Stimulated activated CD8-positive, alpha-beta memory T cell treated with anti-CD3 and anti-CD28 coated beads, Interleukin-12 subunit alpha, Interleukin-12 subunit beta, amount 100 ng/mL, for 1 hour (primary cell): Measurements from ENCODE around the gene MAMLD1.

Experiments used
- DNase-seq: peaks from one replicate; pipeline ENCODE4 v3.0.0-alpha.2; 2020; ENCODE audit warnings: low read depth

Gene MAMLD1

DNA sequence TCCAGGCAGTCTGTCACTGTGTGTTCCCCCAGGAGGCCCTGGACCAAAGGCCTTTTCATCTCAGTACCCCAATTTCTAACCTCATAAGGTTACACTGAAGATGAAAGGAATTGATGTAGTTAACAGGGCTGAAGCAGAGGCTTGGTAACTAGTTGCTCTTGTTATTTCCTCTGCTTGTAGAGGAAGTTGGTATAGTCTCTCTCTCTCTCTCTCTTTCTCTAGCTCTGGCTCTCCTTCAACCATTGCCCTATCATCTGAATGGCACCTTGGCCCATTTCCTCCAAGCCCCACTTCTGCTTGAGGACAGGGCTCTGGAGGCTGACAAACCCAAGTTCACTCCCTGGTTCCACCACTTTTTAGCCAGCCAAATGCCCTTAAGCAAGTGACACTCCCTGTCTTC lies 96.1 kb downstream of the MAMLD1 start:
- no peak for DNase-seq

DNA sequence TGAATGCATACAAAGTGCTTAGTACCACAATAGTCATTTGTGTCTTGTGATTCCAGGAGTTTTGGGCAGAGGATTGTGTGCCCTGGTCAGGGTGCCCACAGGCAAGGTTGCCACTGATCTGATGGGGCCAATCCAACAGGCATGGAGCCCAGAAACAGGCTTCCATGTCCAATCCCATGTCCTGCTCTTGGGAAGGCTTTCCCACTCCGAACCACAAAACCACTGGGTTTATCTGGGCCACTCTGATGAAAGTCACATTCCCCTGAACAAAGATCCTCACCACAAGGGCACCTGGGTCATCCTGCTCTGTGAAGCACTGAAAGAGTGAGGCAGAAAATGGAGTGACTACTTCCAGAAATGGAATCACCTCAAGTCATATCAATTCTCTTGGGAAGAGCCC lies 96.9 kb downstream of the MAMLD1 start:
- no peak for DNase-seq

DNA sequence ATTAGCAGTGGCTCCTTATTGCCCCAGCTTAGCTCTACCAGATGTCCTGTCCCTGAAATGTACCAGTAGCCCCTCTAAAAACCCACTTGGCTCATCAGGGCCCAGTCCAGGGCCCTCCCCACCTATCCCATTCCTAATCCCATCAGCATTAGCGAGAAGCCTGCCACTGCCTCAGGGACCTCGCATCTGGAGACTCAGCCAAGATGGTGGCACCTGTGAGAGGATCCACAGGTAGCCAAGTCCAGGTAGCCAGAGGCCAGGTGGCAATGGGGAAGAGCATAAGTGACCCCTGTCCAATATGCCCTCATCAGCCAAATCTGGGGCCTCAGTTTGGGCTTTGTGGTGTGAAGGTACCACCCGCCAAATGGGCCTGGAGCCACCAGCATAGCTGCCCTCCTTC lies 97.7 kb downstream of the MAMLD1 start:
- no peak for DNase-seq

DNA sequence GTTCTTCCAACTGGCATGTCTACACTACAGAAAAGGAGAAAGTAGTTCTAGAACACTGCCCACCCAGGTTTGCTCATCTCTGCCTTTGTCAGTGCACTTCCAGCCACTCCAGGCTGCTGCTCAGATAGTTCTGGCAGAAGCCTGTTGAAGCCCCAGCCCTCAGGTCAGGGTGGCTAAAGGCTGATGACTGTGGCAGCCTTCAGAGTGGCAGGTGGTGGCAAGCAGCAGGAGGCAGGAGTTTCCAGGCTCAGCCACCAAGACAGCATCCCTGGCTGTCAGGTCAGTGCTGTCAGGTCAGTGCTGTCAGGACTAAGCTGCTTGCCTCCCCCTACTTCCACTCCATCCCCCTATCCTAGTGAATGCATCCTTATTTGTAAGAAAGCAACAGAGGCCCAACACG lies 100.4 kb downstream of the MAMLD1 start:
- DNase-seq, result no peak

DNA sequence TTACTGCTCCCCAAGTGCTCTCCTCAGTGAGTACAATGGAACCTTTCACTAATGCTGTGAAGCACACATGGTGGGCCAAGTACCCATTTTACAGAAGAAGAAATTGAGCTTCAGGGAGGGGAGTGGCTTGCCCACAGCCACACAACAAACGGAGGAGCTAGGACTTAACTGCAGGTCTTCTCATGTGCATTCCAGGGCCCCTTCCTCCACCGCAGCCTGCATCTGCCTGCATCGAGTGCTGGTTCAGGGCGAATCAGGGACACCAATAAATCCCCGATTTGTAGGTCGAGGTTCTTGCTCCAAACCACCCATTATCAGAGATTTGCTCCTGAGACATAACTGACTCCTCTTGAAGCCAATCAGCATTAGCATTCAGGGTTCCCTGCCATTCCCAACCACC lies 100.9 kb downstream of the MAMLD1 start:
- DNase-seq, result no peak

DNA sequence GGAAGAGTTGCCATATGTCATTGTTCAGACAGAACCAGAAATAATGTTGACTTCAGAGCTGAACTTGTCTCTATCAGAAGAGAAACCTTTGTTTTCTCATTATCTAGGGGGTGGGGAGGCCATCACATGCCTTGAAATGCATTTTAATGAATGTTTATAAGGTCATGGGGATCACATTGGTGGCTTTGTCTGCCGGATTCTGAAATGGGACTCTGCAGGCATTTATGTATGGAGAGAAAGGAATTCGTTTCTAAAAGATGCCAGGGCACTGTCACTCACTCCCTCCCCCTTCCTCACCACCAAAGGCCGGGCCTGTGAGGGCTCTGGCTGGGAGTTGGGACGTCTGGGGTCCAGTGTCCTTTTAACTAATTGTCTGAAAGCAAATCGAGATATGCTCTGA lies 102.2 kb downstream of the MAMLD1 start:
- DNase-seq, result no peak

DNA sequence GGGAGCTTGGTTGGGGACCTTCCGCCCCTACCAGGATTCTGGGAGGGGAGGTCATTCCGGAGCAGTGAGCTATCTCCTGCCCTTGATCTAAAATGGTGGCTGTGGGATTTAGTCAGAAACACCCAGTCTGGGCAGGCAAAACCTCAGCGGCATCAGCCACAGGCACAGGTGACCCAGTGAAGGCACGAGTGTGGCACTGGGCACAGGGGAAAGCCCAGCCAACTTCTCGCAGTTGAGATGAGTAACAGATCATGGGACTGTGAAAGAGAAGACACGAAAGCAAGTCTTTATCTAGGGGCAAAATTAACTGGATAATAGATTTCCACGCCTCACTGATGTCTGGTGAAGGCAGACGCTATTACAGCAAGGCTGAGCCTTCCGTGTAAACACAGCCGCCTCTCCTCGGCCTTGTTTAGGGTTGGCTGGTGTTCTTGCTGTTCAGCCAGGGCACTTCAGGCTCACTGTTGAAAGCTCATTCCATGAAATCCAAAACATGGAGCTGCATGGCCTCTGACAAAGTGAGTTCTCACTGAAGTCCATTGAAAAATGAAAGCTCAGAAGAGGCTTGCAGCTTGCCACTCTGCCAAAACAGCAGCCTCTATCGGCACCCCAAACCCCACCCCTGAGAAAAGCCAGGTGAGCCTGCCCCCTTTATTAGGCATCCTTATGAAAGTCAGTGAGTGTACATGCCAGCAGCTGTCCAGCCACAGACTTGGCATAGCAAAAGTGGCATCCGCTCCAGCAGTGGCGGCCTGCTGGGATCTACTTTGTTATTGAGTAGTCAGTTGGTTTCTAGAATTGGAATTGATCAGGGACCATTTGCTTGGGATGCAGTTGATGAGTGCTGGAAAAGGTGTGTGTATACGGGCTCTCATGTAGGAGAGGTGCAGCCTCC lies 103.0 kb downstream of the MAMLD1 start:
- DNase-seq, result no peak

DNA sequence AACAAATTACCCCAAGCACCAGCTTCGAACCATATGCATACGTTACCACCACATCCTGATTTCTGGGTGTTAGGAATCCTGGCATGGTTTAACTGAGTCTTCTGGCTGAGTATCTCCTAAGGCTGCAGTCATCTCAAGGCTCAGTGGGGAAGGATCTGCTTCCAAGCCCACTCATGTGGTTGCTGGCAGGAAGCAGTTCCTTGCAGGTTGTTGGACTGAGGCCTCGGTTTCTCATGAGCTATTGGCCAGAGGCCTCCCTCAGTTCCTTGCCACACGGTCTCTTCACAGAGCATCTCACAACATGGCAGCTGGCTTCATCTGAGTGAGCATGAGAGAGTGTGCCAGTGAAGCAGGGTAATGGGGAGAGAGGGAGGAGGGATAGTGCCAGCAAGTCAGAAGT lies 109.2 kb downstream of the MAMLD1 start:
- DNase-seq, result no peak

DNA sequence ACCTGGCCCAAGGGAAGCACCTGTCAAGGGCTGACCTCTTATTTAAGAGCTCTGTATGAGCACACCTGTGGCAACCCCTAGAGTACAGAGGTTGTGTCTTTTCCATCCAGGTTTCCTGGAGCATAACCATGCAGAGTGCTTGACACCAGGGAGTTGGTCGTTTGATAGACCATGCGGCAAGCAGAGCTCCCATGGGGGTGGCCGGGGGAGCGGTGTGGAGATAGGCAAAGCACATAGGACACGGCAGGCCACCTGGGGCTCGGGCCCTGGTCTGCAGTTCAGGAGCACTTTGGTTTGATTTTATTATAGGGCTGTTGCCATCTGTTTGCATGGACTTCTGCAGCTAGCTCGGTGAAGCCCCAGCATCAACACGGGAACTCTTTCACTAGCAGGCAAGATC lies 110.3 kb downstream of the MAMLD1 start:
- DNase-seq, result no peak

DNA sequence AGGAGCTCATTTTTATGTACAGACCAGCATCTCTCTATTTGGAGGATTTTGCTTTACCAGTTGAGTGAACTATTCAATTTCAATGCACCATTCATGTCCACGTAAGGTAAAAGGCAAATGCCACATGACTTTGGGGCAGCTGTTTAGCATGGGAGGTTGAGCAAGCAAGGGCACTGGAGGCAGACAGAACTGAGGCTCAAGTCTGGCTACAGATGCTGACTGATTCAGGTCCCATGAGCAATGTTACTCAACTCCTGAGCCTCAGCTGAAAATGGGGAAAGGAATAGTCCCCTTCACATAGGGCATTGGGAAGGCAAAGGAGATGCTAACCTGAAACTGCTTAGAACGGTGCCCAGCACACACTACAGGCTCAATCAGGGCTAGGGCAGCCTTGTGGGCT lies 112.3 kb downstream of the MAMLD1 start:
- no peak for DNase-seq

DNA sequence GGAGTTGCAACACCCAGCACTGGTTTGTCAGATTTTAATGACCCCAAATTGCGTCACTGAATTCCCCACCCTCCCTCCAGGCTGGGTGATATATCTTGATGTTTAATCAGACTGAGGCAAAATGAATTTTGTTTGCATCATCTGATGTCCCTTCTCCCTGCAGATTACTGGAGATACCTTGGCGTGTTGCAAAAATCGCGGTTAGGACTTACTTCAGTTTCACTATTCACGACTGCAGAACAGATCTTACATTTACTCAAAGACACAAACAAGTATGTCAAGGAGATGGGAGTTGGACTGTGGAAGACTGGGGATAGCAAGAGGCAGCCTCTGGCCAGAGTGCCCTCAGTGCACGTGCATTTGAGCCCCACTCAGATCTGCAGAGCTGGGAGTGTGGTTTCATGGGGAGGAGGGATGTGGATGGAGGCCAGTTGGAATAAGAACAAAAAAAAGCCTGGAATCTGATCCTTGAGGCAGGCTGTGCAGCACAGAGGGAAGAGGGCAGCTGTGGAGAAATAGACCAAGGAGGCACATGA lies 113.1 kb downstream of the MAMLD1 start:
- no peak for DNase-seq

DNA sequence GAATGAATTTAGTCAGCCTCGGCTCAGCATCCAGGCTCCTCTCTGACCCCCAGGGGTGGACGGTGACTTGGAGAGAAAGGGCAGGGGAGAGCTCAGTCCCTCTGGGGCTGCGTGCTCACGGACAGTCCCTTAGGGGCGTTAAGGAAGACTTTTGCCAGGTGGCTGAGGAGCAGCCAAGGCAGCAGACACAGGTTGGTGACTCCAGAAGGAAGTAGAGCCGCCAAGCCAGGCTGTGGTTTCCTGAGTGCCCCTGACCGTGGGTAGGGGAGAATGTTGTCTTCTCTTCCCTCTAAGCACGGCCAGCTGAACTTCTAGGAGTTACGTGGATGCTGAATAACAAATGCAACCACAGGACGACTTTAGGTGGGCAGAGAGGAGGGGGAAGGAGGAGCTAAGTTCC lies 114.3 kb downstream of the MAMLD1 start:
- no peak for DNase-seq

DNA sequence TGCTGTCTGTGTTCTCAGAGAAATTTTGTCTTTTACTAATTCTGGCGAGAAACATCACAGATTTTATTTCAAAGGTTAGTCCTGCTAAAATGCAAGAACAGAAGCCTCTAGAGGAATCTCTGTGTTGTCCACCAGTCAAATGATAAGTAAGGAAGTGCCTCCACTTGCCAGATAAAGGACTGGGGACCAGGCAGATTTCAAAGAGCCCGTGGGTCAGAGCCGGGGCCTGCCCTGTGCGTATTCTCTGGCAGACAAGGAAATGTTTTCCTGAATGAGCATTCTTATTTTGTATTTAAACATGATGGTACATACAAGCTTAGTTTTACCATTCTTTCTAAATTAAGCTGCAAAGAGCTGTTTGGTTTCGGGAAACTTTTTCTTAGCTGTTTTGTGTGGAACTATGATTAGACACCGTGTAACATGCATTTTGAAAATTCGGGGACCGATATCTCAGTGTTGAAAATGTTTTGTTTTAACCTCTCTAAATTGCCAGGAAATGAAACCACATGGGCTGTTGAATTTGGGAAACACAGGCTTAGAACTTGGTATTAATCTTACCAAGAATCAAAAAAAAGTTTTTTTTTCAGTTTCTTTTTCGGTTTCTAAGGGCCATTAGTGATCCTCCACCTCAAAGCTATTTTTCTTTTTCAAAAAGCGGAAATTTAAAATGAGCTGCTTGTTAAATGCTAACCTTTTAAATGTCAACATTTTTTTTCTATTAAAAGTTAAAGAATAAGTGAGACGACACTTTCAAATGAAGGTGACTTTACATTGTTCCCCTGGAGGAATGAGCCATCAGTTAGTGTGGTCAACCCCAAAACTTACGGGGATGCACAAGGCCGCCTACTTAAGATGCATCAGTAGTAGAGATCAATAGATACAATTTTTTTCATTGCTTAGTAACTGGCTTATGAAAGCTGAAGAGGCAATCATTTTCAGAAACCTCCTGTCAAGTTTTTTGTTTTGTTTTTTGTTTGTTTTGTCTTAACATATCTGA lies 115.7 kb downstream of the MAMLD1 start:
- DNase-seq, result no peak

DNA sequence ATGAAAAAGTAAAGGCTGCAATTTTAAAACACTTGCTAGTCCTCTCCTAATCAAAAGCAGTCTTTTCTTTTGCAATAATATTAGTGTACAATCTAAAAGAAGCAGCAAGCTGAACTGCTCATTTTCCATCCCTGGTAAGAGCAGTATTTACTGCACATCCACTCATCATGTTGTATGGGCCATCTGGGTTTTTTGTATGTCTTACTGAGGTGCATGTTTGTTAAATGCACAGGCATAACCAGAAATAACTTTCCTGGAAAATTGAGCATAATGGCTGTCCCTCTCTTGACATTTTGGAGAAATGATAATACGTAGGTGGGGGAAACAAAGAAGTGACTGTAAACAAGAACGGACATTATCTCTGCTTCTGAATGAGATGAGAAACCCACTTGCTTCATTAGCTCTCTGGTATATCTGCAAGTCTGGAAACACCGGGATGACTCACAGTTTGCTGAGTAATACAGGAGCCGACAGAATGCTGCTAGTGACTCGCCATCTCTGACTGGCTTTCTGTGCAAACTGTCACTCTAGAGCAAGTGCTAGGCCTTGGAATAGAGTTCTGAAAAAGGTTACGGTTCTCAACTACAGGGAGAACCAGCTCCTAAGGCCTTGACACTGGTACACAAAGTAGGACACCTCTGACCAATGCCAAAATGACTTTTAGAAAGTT lies 119.6 kb downstream of the MAMLD1 start:
- peak; percentile 7 for DNase-seq

DNA sequence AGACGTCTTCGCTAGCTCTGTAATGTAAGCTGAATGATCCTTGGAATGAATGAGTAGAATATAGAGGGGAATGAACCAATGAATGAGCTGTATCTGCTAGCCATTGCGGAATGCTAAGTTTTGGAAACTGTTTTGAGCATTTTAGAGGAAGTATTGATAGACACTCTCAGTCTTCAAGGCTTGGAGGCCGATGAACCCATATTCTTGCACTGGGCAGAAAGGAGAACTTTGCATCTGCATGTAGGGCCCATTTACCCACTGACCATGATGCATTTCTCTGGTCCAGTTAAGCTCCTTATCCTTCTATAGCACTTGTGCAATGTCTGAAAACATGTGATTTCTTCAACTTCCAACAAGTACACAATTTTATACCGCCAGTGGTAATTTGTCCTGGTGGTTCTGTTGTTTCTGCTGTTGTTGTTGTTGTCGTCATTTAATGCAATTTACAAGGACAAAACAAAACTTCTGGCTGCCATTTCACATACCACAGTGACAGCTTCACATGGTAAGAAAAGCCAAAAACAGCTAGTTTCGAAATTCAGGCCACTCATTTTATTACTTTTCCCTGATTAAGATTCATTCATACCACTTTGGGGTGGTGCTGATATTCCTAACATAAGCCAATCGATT lies 120.4 kb downstream of the MAMLD1 start:
- DNase-seq, result no peak

DNA sequence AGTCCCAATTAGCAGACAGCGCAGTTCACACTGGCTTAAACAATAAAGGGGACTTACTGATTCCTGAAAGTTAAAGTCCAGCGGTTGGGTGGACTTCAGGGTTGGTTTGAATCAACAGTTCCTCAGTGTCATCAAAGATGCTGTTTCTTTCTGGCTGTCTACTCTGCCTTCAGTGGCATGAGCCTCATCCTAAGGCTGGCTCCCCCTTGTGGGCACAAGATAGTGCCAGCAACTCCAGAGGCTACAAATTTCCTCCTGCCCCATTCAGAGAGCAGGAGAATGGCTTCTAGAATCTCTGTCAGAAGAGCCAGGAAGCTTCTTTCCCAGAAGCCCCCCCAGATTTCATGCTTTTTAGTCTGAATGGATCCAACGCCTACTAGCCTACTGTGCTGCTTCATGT lies 122.9 kb downstream of the MAMLD1 start:
- peak; percentile 24 for DNase-seq

DNA sequence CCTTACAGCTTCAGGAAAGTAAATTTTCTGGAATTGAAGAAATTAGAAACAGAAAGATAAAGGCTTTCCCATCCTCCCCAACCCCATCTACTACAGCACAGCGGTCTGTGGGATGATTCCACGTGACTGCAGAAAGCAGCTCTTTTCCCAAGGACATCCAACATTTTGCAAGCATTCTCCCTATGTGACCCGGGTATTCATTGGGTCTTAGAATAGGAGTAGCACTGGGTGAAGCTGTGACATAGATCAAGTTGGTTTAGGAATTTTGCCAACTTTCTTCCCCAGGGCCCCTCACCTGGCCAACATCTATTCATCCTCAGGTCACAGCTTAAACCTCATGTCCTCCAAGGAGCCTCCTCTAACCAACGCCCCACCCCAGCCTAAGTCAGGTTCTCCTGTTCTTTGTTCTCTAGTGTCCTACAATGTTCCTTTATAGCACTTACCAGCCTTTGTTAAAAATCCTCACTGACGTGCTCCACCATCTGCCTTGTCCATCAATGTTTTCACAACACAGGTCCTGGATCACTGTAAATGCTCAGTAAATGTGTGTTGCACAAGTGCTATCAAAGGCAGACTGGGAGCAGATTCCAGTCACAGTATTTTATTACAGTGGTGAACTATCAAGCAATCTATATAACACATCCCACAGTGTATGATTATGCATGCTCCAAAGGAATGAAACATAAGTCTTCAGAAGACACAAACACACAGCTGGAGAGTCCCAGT lies 124.4 kb downstream of the MAMLD1 start:
- no peak for DNase-seq

DNA sequence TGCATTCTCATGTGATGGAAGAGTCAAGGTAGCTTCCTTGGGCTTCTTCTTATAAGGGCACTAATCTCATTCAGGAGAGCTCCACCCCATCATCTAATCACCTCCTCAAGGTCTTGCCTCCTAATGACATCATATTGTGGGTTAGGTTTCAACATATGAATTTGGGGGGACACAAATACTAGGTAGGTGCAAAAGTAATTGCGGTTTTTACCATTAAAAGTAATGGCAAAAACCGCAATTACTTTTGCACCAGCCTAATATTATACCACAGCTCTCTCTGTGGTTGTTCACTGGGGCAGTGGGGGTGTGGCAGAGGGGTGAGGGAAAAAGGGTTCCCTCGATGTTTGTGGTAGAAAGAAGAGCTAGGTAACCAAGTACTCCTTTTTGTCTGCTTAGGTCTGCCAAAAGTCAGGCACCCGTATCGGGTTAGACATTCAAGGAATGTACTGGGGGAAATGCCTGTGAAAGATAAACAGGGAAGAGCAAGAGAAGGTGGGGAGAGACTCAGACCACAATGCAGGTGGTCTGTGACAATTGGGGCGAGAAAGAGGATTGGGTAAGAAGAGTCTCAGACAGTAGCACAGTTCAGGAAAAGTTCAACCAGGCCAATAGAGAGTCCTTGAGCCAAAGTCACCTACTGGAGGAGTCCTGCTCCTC lies 126.4 kb downstream of the MAMLD1 start:
- no peak for DNase-seq

DNA sequence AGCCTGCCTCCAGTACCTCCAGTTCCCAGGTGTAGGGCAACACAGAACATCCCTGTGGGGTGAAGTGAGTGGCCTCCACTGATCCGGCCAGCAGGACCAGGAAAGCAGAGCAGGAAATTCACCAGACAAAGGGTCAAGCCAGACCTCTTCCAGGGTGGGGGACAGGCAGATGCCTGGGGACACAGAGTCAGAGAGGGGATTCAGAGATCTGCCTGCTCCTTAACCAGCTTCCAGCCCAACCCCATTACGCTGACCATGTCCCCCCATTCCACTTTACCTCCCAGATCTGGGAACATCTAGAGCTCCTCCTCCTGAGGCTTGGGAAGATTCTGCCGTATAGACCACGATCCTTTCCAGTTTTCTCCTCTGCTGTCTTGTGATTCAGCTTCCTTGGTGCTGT lies 132.4 kb downstream of the MAMLD1 start:
- DNase-seq, result no peak

DNA sequence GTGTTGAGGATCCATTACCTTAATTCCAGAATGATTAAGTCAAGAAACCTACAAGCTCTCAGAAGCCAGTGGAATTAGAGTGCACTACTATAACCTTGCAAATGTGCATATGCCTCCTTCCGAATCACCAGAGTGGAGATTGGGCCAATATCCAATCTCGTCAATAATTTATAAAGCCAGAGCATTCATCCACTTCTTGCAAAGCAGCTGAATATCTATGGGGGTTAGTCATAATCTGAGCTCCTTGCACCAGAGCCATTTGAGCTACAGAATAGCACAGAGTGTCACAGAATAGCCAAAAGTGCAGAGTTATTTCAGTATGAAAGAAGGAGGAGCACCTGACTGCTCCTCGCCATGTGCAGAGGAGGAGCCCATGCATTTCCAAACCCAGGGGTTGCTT lies 136.1 kb downstream of the MAMLD1 start:
- DNase-seq, result no peak
